GM18867 (cell line): ENCODE measurements around the gene HTR1B.
A peak's percentile ranks its signal among the peaks of the same experiment; 100 is the strongest.

Experiments
- ATAC-seq: cut with Tn5 transposase; IDR thresholded peaks from one replicate; pipeline ENCODE4 v1.9.1; 2021; ENCODE audit warnings: mild to moderate bottlenecking, moderate library complexity; ENCODE audit not compliant: unreplicated experiment

The HTR1B gene, protein sequence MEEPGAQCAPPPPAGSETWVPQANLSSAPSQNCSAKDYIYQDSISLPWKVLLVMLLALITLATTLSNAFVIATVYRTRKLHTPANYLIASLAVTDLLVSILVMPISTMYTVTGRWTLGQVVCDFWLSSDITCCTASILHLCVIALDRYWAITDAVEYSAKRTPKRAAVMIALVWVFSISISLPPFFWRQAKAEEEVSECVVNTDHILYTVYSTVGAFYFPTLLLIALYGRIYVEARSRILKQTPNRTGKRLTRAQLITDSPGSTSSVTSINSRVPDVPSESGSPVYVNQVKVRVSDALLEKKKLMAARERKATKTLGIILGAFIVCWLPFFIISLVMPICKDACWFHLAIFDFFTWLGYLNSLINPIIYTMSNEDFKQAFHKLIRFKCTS

DNA sequence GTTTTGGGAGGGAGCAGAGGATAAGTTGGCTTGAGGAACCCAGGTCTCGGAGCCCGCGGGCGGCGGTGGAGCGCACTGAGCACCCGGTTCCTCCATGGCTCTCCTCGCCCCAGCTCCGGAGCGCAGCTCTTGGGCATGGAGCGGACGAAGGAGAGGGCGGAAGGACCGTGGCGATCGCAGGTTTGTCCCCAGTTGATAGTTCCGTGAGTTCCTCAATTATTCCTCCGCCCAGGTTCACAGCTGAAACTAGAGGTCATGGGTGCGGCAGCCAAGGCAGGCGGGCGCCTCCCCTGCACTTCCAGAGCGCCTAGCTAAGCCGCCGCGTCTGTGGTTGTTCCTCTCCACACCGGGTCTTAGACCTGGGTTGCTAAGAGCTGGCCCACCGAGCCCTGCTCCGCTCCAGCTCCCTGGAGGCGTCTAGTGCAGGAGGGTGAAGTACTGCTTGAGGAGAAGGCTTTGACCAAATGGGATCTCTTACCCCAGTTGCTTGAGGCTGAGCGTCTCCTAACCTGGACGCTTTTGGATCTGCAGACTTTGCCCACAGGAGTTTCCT is at the start of gene HTR1B:
TSS of gene HTR1B (minus strand) at position 184 of the 553 bp plus-strand sequence. CDS start at position 96, 88 bp downstream.
- ATAC-seq = no peak

DNA sequence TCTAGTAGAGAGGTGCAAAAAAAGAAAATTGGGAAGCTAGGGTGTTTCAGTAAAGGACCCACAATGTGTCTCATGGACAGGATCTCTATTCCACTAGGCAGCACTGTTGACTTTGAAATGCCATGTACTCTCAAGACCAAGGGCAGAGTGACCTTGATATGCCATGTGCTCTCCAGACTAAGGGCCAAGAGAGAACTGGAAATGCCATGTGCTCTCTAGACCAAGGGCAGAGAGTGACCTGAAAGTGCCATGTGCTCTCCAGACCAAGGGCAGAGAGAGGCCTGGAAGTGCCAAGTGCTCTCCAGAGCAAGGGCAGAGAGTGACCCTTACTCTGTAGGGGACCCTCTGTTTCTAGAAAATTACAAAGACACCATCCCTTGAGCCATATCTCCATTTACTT is 49.3 kb upstream of the HTR1B start:
- ATAC-seq = no peak

DNA sequence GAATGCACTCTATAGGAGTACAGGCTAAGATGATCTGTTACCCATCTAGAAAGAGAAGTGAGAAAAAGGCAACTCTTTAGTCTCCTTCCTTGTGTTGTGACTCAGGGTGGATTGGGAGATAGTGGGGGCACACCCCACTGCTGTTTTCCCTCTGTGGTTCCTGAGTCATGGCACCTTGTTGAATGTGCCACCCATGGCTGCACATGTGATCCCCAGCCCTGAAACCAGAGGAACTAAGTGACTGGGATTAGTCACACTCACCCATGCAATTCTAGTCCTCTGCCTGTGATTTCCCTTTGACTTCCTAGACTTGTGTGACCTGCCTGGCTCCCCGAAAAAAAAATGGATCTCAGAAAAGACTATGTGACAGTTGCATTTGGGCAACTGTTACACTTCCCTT is 48.6 kb upstream of the HTR1B start:
- no peak for ATAC-seq

DNA sequence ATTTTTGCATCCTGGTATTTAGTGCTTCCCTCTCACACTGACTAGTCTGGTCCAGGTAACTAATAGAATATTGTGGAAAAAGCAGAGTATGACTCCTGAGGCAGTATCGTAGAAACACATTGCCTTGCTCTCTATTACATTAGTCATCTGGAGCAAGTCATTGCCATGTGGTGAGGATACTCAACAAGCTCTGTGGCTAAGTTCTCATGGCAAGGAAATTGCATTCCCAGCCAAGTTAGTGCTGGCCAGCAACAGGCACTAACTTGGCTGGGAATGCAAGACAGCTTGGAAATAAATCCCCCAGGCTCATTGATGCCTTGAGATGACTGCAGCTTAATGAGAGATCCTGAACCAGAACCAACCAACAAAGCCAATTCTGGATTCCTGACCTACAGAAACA is 39.7 kb upstream of the HTR1B start:
- no peak for ATAC-seq

DNA sequence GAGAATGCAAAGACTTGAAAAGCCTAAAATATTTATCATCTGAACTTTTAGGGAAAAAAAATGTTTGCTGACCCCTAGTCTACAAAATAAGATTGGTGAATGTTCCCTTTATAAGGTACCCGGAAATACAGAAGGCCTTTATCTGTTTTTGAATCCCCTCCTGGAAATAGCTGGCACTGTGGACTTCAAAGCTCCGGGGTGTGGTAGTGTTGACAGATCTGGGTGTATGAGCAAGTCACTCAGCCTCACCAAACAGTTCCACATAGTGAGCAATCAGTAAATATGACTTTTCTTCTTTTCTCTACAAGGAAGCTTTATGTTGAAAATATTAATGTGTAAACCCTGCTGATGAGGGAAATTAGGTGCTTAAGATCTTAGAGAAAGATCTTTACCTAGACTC is 29.2 kb upstream of the HTR1B start:
- no peak for ATAC-seq

DNA sequence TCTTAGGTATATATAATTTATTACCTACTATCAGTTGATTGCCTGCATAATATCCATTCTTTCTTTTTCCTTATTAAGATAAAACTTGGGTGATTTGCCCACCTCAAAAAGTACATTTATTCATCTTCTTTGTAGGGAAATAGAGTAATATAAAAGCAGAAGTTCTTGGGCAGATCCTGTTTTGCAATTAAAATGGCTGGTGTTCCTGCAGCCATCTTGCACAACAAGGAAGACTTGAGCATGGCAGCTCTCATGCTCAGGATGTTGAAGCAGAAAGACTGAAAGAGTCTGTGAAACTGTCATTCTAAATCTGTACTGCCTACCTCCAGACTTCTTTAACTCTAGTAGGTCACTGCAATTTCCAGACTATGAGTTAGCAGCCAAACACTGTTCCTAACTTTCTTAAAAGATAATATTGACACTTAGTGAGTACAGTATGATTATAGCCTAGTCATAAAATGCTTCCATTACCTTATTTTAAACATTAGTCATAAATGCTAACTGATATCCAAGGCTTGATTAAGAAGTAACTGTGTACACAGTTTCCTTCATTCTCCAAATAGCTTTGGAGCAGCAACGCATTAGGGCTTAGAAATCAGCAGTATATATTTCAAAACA is 24.6 kb upstream of the HTR1B start:
- no peak for ATAC-seq

DNA sequence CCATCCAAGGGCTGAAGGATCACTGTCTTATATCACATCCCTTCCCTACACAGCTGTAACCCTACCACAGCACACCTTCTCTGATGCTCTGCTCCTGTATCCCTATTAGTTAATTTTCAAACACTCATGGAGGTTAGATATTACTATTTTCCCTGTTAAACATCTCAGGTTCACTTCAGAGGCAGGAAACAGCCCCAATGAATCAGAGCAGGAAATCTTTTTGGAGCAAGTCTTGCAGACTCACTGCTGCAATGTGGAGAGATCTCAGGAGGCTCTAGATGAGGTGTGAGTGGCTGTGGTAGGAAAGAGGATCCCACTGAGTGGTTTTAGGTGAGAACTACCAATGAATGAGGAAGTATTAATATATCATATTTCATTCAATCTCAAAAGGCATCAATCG is 19.7 kb upstream of the HTR1B start:
- no peak for ATAC-seq

DNA sequence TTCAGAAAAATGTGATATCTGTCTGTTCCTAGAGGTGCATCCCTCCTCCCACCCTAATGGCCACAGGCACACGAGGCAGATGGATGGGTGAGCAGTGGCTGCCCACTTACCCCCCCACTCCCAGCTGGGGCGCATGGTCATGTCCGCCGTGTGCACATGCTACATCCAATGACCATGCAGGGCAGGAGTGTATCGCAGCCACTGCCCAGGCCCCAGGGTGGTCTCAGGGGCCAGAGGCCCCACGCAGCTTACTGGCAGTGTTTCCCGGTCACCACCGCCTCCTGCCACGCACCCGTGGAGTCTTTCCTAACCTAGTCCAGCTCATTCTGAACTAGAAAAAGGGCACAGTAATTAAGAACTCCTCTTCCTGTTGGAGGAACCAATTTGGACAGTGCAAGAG is 11.7 kb upstream of the HTR1B start:
- no peak for ATAC-seq

DNA sequence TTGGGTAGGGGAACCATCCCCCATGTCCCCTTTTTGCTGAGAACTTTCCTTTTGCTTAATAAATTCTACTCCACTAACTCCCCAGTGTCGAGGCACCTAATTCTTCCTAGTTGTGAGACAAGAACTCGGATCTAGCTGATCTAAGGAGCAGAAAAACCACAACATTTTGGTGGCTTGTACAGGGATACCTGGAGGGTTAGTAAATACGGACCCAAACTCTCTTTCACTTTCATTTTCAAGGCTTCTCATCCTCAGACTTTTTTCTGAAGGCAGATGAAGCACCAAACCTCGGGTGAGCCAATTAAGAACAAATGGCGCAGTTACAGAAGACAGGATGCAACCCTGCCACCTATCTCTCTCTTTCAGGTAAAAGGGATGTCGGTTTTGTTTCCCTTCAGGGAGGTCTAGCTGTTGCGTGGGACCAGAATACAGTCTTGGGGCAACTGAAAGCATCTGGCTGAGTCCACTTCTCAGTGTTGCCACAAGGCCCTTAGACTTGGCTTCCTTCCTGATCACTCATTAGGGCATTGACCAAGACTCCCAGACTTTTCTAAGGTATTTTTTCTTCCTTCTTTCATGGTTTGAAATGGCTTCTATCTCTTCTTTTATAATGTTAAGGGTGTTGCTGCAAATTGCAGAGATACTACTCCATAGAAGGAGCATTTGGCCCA is 11.1 kb upstream of the HTR1B start:
- peak; percentile 60 for ATAC-seq

DNA sequence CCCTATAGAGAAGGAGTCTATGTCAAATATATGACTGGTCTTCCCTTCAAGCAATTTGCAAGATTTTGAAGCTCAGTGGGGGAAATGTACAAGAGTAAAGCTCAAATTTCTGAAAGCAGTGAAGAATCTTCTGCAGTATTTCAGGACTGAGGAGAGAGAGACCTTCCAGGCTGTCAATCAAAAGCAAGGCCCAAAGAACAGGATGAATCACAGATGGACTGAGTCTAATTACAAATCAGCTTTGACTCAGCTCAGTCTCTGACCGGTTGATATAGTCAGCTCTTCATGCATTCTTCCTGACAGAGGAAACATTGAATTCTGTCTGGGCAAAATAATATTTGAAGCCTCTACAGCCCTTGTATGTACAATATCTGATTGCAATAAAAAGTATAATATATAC is 7.7 kb upstream of the HTR1B start:
- no peak for ATAC-seq

DNA sequence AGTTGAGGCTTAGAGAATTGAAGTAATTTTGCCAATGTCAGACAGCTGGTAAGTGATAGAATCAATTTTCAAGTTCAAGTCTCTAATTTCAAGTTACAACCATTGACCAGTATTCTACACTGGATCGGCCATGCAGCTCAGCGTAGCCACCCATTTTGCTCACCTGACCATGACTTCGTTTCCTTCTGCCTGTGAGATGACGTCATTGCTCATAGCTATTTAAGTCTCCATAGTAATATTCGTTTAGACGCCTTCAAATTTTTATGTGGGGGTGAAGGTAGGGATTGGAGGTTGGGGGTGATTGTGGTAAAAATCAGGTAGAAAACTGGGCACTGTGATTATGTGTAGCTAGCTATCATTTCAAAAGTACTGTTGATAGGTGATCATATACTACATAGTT is 5.6 kb upstream of the HTR1B start:
- ATAC-seq = no peak

DNA sequence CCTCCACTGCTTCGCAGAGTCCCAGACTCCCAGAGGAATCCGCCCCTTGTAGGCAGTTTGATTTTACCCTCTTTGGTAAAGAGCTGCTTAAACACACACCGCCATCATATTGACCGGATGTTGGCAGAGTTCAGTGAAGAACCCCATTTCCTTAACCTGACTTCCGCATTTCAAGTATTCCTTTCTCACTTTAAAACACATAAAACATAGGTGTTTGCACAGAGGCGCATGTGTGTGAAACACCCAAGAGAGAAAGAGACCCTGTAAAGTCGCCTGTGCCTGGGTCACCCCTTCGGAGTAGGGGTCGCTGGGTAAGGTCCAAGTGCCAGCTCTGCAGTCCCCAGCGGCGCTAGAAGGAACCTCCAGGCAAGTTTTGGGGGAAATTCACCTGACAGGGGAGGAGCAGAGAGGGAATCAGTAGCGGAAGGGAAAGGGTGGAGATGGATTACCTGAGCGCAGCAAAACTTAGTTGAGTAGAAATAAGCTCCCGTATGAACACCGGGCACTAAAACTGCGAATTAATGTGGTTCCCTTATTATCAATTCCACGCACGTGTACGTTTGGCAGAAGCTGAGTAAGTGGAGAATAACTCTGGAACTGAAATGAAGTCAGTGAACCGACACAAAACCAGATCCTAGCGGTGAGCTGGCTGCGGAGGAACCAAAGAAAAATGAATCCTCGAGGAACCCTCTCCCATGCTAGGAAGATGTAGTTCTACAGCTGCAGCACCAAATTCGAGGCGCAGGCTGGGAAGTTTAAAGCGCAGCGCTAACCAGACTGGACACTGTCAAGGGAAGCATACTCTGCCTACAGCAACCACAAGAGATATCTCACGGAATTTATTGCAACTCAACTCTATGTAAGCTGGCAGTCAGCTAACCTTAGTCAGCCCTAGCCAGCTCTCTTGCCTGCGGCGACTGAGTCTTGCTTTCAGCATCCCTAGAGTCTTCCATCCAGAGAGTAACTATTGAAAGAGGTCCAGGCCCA is 3.5 kb upstream of the HTR1B start:
- peak; percentile 76 for ATAC-seq

DNA sequence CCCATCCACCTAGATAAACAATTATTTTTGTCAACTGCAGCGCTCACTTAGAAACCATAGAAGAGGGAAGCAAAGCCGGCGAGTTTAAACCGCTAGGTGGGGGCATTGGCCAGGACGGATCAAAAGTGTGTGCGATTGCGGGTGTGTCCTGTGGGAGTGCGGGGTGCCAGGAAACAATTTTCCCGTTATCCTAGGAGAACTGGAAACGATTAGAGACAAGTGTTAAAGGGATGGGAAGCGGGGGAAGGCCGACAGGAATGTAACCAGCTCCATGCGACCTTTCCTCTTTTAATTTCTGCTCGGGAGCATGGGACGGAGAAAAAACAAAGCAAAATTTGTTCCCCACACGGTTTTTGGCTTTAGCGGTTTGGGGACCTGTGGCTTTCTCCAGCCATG is 2.8 kb upstream of the HTR1B start:
- ATAC-seq = peak; percentile 86

DNA sequence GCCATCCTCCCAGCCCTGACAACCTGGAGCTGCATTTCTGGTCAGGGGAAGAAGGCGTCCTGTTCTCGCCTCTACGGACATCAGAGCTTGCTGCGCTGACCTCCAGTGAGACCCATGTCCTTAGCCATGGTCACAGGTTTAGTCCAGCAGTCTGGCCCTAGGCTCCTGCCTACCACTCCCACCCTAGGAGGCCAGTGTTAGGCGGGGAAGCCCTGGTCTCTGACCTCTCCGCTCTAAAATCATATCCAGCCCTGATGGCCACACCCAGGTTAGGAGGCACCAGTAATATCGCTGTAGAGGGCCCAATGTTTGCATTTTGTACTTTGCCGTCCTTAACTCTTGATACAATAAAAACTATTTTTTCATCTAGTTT is 1.2 kb upstream of the HTR1B start:
- no peak for ATAC-seq

DNA sequence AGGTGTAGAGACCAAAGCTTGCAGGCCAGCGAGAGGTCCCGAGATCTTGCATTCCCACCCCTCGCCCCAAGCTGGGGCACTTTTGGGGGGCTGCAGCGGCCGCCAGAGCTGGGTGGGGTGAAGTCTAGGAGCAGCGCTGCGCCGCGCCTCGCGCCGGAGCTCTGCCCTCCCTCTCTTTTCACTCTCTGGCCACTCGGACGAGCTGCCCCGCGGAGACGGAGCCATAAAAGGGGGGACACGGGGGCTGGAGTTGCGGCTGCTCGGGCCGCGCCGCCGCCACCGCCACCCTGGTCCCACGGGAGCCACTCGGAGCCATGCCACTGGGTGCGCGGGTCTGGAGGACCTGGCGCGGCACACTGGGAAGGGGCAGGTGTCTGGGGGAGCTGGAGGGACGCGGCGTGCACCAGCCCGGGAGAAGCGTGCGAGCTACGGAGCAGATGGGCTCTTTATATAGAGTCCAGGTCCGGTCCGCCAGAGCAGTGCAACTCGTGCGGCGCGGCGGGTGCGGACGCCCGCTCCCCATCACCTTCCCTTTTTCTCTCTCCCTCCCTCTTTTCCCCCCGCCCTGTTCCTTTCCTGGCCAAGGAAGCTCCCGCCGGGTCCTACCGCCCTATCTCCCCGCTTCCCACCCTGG is 687 bp upstream of the HTR1B start:
- no peak for ATAC-seq

DNA sequence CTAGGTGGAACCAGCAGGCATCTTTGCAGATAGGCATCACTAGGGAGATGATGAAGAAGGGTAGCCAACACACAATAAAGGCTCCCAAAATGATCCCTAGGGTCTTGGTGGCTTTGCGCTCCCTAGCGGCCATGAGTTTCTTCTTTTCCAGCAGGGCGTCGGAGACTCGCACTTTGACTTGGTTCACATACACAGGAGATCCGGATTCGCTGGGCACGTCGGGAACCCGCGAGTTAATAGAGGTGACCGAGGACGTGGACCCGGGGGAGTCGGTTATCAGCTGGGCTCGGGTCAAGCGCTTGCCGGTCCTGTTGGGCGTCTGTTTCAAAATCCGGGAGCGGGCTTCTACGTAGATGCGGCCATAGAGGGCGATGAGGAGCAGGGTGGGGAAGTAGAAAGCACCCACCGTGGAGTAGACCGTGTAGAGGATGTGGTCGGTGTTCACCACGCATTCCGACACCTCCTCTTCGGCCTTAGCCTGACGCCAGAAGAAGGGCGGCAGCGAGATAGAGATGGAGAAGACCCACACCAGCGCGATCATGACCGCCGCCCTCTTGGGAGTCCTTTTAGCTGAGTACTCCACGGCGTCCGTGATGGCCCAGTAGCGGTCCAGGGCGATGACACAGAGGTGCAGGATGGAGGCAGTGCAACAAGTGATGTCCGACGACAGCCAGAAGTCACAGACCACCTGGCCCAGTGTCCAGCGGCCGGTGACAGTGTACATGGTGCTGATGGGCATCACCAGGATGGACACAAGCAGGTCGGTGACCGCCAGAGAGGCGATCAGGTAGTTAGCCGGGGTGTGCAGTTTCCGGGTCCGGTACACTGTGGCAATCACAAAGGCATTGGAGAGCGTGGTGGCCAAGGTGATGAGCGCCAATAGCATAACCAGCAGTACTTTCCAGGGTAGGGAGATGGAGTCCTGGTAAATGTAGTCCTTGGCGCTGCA is 658 bp downstream of the HTR1B start:
- ATAC-seq = no peak

DNA sequence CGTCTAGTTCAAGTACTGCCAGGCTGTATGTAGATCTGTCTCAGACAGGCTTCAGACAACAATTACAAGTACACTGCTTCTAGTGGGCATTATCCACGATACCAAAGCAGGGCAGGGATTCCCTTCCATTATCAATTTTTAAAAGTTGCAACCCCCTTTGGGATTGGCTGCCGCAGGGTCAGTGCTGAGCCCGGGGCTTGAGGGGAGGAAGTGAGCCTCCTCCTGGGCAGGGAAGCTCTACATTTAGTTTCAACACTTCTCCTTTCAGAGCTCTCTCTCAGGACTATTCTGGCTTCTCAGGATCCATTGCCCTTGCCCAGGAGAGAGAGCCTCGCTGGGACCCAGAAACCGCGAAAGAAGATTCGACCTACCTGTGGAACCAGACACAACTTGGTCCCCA is 1.5 kb downstream of the HTR1B start:
- no peak for ATAC-seq

DNA sequence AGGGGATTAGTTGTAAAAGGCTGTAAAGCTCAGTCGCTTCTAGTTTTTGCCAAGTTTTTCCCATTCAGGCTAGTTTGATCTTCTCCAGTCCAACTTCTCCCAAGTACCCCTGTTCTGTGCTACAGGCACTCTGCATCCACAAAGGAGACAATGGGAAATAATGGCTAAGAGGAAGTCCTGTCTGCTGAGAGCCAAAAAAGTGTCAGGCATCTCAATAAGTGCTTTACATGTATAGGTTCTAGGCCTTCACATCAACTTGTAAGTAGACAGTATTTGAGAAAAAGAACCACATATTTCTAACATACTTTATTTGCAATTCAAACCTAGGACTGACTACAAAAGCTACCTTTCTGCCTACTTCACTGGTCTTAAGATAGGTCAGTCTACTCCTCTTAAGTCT is 4.9 kb downstream of the HTR1B start:
- ATAC-seq = no peak

DNA sequence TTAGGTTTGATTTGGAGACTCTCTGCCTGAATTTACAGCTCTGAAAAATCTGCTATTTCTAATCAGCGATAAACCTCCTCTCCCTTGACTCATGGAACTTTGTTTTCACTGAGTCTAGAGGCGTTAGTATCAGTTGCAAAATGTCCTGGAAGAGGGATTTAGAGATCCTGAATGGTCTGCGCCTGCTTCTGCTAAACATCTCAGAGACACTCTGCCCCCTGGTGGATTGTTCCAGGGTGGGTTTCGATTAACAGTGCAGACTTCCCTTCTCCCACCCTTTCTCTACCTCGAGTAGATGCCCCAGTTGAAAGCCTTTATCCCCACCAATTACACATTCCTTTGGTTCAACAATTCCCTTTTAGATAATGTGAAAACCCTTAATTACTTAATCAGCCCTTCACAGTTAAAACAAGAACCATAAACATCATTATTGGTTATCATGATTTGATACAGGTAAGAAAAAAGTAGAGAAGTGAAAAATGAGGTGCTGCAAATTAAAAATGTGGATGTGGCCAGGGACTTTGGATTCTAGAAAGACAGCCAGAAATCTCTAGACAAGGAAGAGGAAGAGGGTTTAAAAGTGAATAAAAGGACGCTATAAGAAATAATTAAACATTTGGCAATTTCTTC is 5.5 kb downstream of the HTR1B start:
- no peak for ATAC-seq
